ENCODE data around the gene PARVA. TPM values are rescaled to one million over a fixed set of nuclear protein-coding genes. Genes with fewer than 3 reads are reported as not detected.
A peak's percentile ranks its signal among the peaks of the same experiment; 100 is the strongest.

PARVA gene
- total and polyA plus RNA-seq, 12 donors, result 20.1 to 84.8 (median 67.0) TPM

- ATAC-seq (no peak), DNase-seq (no peak)
- TF ChIP-seq CTCF (IDR thresholded peaks at IDR 0.05), result no peak
- no peak overlapping the region for H3K4me3 ChIP-seq
- H3K27me3 ChIP-seq, result no peaks in the 10 kb centered on the region
- H3K36me3 ChIP-seq, result no peaks in the 10 kb centered on the region
- H3K9me3 ChIP-seq, result peaks cover 0 to 8% (median 0%) of the 10 kb centered on the region in 11 donors
- intact Hi-C loops (cut with DNase I), result loop anchor here in 1 of 10 donors (10.0 kb wide), 1 partner anchor 487 kb away; no protein-coding TSS in a partner anchor
- WGBS, 2 donors, result 88 to 89% methylated on average over 4 of the region's 4 CpGs
- H3K4me1 ChIP-seq, result peaks cover 0 to 78% (median 52%) of the 10 kb centered on the region in 9 donors
- H3K27ac ChIP-seq, result no peak overlapping the region
Measured at GRCh38 chr11:12408156-12408770, 30.9 kb downstream of the PARVA start.

GRCh38 chr11:12409621-12410005 is 32.2 kb downstream of the PARVA start:
- Histone ChIP-seq H3K27ac (peak overlapping the region in 2 of 10 donors; percentile 16 to 56), H3K9me3 (peaks cover 0 to 8% (median 0%) of the 10 kb centered on the region in 11 donors), H3K27me3 (no peaks in the 10 kb centered on the region), H3K36me3 (no peaks in the 10 kb centered on the region), H3K4me1 (peaks cover 3 to 78% (median 53%) of the 10 kb centered on the region in 9 donors), H3K4me3 (no peak overlapping the region)
- no peak for DNase-seq
- intact Hi-C loops (cut with DNase I), result loop anchor here (2.0 to 10.0 kb wide), 13 partner anchors 73 to 485 kb away; partner anchors contain the start of gene TEAD1 (in 4 of the 10)
- ATAC-seq, result no peak
- WGBS, 2 donors, result 74 to 82% methylated on average over 3 of the region's 3 CpGs
- no peak for TF ChIP-seq CTCF (IDR thresholded peaks at IDR 0.05)

- peak in 7 of 8 donors; percentile 21 to 51 (median 29) for ATAC-seq
- H3K27me3 ChIP-seq, result no peaks in the 10 kb centered on the region
- 32 to 46% methylated on average over 10 of the region's 10 CpGs for WGBS, 2 donors
- H3K4me3 ChIP-seq, result no peak overlapping the region
- peak in 5 of 9 donors; percentile 15 to 35 (median 25) for TF ChIP-seq CTCF (IDR thresholded peaks at IDR 0.05)
- intact Hi-C loops (cut with DNase I), result loop anchor here in 9 of 10 donors (2.0 to 10.0 kb wide), 12 partner anchors 72 to 482 kb away; partner anchors contain the start of gene TEAD1 (in 4 of the 9)
- peaks cover 3 to 79% (median 53%) of the 10 kb centered on the region in 9 donors for H3K4me1 ChIP-seq
- no peak for DNase-seq
- H3K27ac ChIP-seq, result peak overlapping the region in 6 of 10 donors; percentile 13 to 65 (median 38)
- no peaks in the 10 kb centered on the region for H3K36me3 ChIP-seq
- H3K9me3 ChIP-seq, result peaks cover 0 to 8% (median 0%) of the 10 kb centered on the region in 11 donors
Measured at GRCh38 chr11:12410006-12410728, 32.8 kb downstream of the PARVA start.

- ATAC-seq (no peak), DNase-seq (no peak)
- Histone ChIP-seq H3K36me3 (no peaks in the 10 kb centered on the region), H3K27ac (peak overlapping the region in 2 of 10 donors; percentile 14 to 31), H3K4me3 (no peak overlapping the region), H3K4me1 (peaks cover 3 to 79% (median 53%) of the 10 kb centered on the region in 9 donors), H3K9me3 (no peaks in the 10 kb centered on the region), H3K27me3 (no peaks in the 10 kb centered on the region)
- no peak for TF ChIP-seq CTCF (IDR thresholded peaks at IDR 0.05)
- intact Hi-C loops (cut with DNase I), result loop anchor here in 9 of 10 donors (2.0 to 10.0 kb wide), 12 partner anchors 71 to 481 kb away; partner anchors contain the start of gene TEAD1 (in 4 of the 9)
- 92 to 93% methylated on average over 3 of the region's 3 CpGs for WGBS, 2 donors
Measured at GRCh38 chr11:12411393-12411792, 34.0 kb downstream of the PARVA start.
